Vagina (tissue), 2 donors: ENCODE measurements around the gene LAYN. TPM values are rescaled to one million over a fixed set of nuclear protein-coding genes. Genes with fewer than 3 reads are reported as not detected.

Source experiments
- DNase-seq, 2 donors: peaks; one replicate each; pipeline ENCODE4 v3.0.0-alpha.2; 2017; ENCODE audit errors: extremely low spot score in 2 of 2
- H3K27ac ChIP-seq: fragments of 200-600 bp; sonication (generic); one replicate; pipeline ENCODE4 v1.5.1; 2019
- H3K27me3 ChIP-seq: fragments of 200-600 bp; sonication (generic); one replicate; pipeline ENCODE4 v1.5.1; 2019
- H3K36me3 ChIP-seq, 2 donors: fragments of 200-600 bp; sonication (generic); one replicate each; pipeline ENCODE4 v1.5.1; 2017 to 2019
- H3K4me1 ChIP-seq: fragments of 200-600 bp; sonication (generic); one replicate; pipeline ENCODE4 v1.5.1; 2019
- H3K4me3 ChIP-seq, 2 donors: fragments of 200-600 bp; sonication (generic); 1 replicate in 1 of 2; 2 replicates in 1 of 2; pipeline ENCODE4 v1.5.1; 2016 to 2019
- H3K9me3 ChIP-seq: fragments of 200-600 bp; sonication (generic); one replicate; pipeline ENCODE4 v1.5.1; 2019
- POLR2A ChIP-seq, 2 donors: fragments of 450-650 bp; IDR thresholded peaks; one replicate each; pipeline ENCODE4 v1.6.1; 2017; ENCODE audit warnings: antibody characterized with exemption in 2 of 2, mild to moderate bottlenecking in 2 of 2, moderate library complexity in 2 of 2
- POLR2AphosphoS5 ChIP-seq, 2 donors: sonication (generic); formaldehyde crosslinking; IDR thresholded peaks; one replicate each; pipeline ENCODE4 v1.9.0; 2017; ENCODE audit warnings: antibody characterized with exemption in 2 of 2, mild to moderate bottlenecking in 2 of 2, low read depth in 1 of 2; ENCODE audit not compliant: insufficient read depth in 1 of 2
- intact Hi-C: fragments of 100-400 bp; cut with DNase I; formaldehyde crosslinking; loops from one replicate; pipeline ENCODE4 v1.15.1; 2023
- total RNA-seq: library from RNA; depleted of rRNA; stranded (reverse); fragments of >200 nt; gene quantifications from one replicate; pipeline ENCODE4 v1.2.3, GENCODE V29; 2016
- TF ChIP-seq, protein P1 (sequence below), 3 experiments: fragments of 450-650 bp in 2 of 3; fragments of 200-600 bp in 1 of 3; sonication (generic) in 1 of 3; IDR thresholded peaks; one replicate each; pipeline ENCODE4 v1.5.1; 2017 to 2019; ENCODE audit warnings: antibody characterized with exemption in 3 of 3, mild to moderate bottlenecking in 2 of 3, moderate library complexity in 2 of 3

Gene LAYN
- total RNA-seq, 1 donor from 2014 or later = 22.3 TPM

DNA sequence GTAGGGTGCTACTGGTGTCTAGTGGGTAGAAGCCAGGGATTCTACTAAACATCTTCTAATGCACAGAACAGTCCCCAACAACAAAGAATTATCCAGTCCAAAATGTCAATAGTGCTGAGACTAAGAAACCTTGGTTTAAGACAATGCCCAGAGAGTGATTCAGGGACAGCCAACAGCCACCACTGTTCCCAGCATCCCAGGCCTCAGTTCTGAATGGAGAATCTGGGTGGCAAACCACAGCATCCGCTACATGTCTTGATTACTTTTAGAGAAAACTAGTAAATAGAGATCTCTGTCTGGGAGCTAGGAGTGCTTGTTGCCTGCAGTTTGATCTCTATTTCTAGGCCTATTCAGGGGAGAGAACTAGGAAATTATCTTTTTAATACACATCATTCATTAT, 40.8 kb downstream of the LAYN start:
- no peaks in the 10 kb centered on the region for H3K4me1 ChIP-seq
- H3K4me3 ChIP-seq = no peak overlapping the region
- intact Hi-C loops = loop anchor here (5.0 kb wide), 1 partner anchor 261 kb away; no protein-coding TSS in a partner anchor
- TF ChIP-seq POLR2A (IDR thresholded peaks at IDR 0.05) = no peak
- no peak for TF ChIP-seq POLR2AphosphoS5 (IDR thresholded peaks at IDR 0.05; ENCODE audit: insufficient read depth in 1 of 2, low read depth in 1 of 2)
- TF ChIP-seq, protein P1, sequence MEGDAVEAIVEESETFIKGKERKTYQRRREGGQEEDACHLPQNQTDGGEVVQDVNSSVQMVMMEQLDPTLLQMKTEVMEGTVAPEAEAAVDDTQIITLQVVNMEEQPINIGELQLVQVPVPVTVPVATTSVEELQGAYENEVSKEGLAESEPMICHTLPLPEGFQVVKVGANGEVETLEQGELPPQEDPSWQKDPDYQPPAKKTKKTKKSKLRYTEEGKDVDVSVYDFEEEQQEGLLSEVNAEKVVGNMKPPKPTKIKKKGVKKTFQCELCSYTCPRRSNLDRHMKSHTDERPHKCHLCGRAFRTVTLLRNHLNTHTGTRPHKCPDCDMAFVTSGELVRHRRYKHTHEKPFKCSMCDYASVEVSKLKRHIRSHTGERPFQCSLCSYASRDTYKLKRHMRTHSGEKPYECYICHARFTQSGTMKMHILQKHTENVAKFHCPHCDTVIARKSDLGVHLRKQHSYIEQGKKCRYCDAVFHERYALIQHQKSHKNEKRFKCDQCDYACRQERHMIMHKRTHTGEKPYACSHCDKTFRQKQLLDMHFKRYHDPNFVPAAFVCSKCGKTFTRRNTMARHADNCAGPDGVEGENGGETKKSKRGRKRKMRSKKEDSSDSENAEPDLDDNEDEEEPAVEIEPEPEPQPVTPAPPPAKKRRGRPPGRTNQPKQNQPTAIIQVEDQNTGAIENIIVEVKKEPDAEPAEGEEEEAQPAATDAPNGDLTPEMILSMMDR (IDR thresholded peaks at IDR 0.05) = no peak
- H3K27me3 ChIP-seq = no peaks in the 10 kb centered on the region
- no peaks in the 10 kb centered on the region for H3K9me3 ChIP-seq
- H3K36me3 ChIP-seq = no peaks in the 10 kb centered on the region
- H3K27ac ChIP-seq = no peak overlapping the region
- no peak for DNase-seq

DNA sequence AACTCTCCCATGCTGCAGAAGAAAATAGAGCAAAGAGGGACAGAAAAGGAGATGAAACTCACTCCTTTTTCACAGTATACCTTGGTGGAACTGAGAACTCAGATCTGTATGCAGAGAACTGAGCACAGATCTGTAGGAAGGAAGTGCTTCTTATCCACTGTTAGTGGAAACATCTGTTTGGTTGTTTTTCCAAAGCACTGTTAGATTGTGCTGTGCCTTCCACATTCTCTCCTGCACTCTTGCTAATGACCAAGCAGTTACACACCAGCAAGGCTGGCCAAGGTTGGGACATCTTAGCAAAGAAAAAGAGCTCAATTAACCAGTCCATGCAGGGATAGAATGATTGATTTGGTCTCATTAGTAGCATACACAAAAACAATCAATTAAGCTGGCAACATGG, 41.6 kb downstream of the LAYN start:
- no peak overlapping the region for H3K4me3 ChIP-seq
- no peaks in the 10 kb centered on the region for H3K27me3 ChIP-seq
- intact Hi-C loops = loop anchor here (5.0 kb wide), 1 partner anchor 260 kb away; no protein-coding TSS in a partner anchor
- no peak overlapping the region for H3K27ac ChIP-seq
- no peak for DNase-seq
- H3K9me3 ChIP-seq = no peaks in the 10 kb centered on the region
- no peaks in the 10 kb centered on the region for H3K4me1 ChIP-seq
- TF ChIP-seq, protein P1 (IDR thresholded peaks at IDR 0.05) = no peak
- TF ChIP-seq POLR2A (IDR thresholded peaks at IDR 0.05) = no peak
- TF ChIP-seq POLR2AphosphoS5 (IDR thresholded peaks at IDR 0.05; ENCODE audit: insufficient read depth in 1 of 2, low read depth in 1 of 2) = no peak
- no peaks in the 10 kb centered on the region for H3K36me3 ChIP-seq

DNA sequence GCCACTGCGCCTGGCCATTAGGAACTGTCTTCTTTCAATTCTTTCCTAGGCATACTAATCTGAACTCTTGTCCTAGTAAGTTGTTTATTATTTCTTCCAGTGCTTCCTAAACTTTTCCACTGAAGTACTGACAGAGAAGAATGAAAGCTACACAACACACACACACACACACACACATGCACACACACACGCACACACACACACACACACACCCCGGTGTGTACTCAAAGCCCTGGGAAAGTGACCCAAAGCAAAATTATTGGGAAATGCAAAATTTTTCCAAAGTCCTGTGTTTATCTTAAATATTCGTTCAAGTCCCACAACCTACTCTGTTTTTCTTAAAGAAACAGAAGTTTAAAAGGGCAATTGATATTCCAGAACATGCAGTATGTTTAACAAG, 42.4 kb downstream of the LAYN start:
- no peaks in the 10 kb centered on the region for H3K9me3 ChIP-seq
- no peaks in the 10 kb centered on the region for H3K27me3 ChIP-seq
- H3K4me1 ChIP-seq = no peaks in the 10 kb centered on the region
- H3K36me3 ChIP-seq = no peaks in the 10 kb centered on the region
- intact Hi-C loops = loop anchor here (5.0 kb wide), 1 partner anchor 259 kb away; no protein-coding TSS in a partner anchor
- H3K4me3 ChIP-seq = no peak overlapping the region
- DNase-seq = no peak
- H3K27ac ChIP-seq = no peak overlapping the region
- TF ChIP-seq POLR2A (IDR thresholded peaks at IDR 0.05) = no peak
- TF ChIP-seq, protein P1 (IDR thresholded peaks at IDR 0.05) = no peak
- TF ChIP-seq POLR2AphosphoS5 (IDR thresholded peaks at IDR 0.05; ENCODE audit: insufficient read depth in 1 of 2, low read depth in 1 of 2) = no peak

DNA sequence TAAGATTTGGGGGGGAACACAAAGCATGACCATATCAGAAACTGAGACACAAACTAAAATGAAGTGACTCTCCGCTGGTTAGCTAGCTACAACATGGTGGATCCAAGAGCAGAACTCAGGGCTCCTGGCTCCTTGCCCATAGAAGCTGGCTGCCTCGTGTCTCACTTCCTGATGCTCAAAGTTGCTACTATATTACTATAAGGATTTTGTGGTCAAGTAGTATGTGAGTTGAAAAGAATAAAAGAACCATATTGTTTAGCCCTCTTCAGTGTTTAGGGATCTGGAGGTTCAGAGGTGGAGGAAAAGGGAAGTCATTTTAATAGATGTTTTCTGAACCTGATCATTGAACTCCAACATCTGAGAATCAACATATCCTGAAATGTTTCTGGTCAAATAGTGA, 44.9 kb downstream of the LAYN start:
- H3K27ac ChIP-seq = no peak overlapping the region
- no peaks in the 10 kb centered on the region for H3K9me3 ChIP-seq
- intact Hi-C loops = no loop called here
- H3K4me1 ChIP-seq = no peaks in the 10 kb centered on the region
- TF ChIP-seq POLR2A (IDR thresholded peaks at IDR 0.05) = no peak
- TF ChIP-seq, protein P1 (IDR thresholded peaks at IDR 0.05) = no peak
- TF ChIP-seq POLR2AphosphoS5 (IDR thresholded peaks at IDR 0.05; ENCODE audit: insufficient read depth in 1 of 2, low read depth in 1 of 2) = no peak
- DNase-seq = no peak
- H3K27me3 ChIP-seq = no peaks in the 10 kb centered on the region
- H3K36me3 ChIP-seq = no peaks in the 10 kb centered on the region
- H3K4me3 ChIP-seq = no peak overlapping the region

DNA sequence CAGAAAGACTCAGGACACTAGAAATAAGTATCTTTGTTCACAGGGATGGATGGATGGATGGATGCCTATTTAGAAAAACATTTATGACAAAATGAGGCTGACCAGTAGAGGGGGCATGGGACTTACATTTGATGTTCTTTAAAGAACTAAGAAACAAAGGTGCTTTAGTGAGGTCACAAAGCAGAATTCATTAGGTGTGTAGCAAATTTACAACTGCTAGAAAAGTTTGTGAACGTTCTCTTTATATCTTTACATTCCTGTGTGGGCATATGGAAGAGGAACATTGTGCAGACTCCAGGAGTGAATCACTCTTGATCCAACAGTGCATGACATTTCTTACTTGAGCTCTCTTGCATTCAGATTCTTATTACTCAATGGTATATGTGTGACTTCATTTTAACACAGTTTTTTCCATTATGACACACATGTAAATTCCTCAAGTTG, 45.9 kb downstream of the LAYN start:
- no peaks in the 10 kb centered on the region for H3K27me3 ChIP-seq
- H3K4me3 ChIP-seq = no peak overlapping the region
- DNase-seq = no peak
- H3K9me3 ChIP-seq = no peaks in the 10 kb centered on the region
- no peak overlapping the region for H3K27ac ChIP-seq
- TF ChIP-seq POLR2AphosphoS5 (IDR thresholded peaks at IDR 0.05; ENCODE audit: insufficient read depth in 1 of 2, low read depth in 1 of 2) = no peak
- TF ChIP-seq, protein P1 (IDR thresholded peaks at IDR 0.05) = peak; percentile 20 to 59 (median 33)
- H3K4me1 ChIP-seq = no peaks in the 10 kb centered on the region
- intact Hi-C loops = no loop called here
- H3K36me3 ChIP-seq = no peaks in the 10 kb centered on the region
